Measurements from ENCODE around the gene PSMA4.

Gene PSMA4

GRCh38 chr15:78561490-78561889 is 21.2 kb downstream of the PSMA4 start:
- TF ChIP-seq REST (IDR thresholded peaks at IDR 0.05; ENCODE audit: insufficient replicate concordance, low read depth) (no peak), POLR2AphosphoS5 (IDR thresholded peaks at IDR 0.05; ENCODE audit: low read depth) (no peak), CTCF (IDR thresholded peaks at IDR 0.05; ENCODE audit: insufficient read depth, low read length) (no peak), GABPA (IDR thresholded peaks at IDR 0.05; ENCODE audit: low read depth) (no peak)
- peaks cover 12% of the 10 kb centered on the region for H3K27me3 ChIP-seq (ENCODE audit: insufficient read depth, poor library complexity, severe bottlenecking)
- H3K4me3 ChIP-seq (replicated peaks; ENCODE audit: insufficient read depth, low read length) = no peak overlapping the region
- no peak for DNase-seq (ENCODE audit: low read depth in 1 of 2, low spot score in 1 of 2)
- H3K27ac ChIP-seq (replicated peaks) = no peak overlapping the region

- H3K27me3 ChIP-seq (ENCODE audit: insufficient read depth, poor library complexity, severe bottlenecking) = peaks cover 23% of the 10 kb centered on the region
- H3K27ac ChIP-seq (replicated peaks) = no peak overlapping the region
- H3K4me3 ChIP-seq (replicated peaks; ENCODE audit: insufficient read depth, low read length) = no peak overlapping the region
- no peak for TF ChIP-seq REST (IDR thresholded peaks at IDR 0.05; ENCODE audit: insufficient replicate concordance, low read depth)
- TF ChIP-seq POLR2AphosphoS5 (IDR thresholded peaks at IDR 0.05; ENCODE audit: low read depth) = no peak
- no peak for TF ChIP-seq CTCF (IDR thresholded peaks at IDR 0.05; ENCODE audit: insufficient read depth, low read length)
- no peak for TF ChIP-seq SPI1 (IDR thresholded peaks at IDR 0.05; ENCODE audit: borderline replicate concordance, low read depth)
- DNase-seq (ENCODE audit: low read depth in 1 of 2, low spot score in 1 of 2) = no peak
These were observed 22.8 kb downstream of the PSMA4 start for GRCh38 chr15:78563092-78563491.

GRCh38 chr15:78564743-78565096 is 24.5 kb downstream of the PSMA4 start:
- Histone ChIP-seq H3K27ac (replicated peaks) (no peak overlapping the region), H3K4me3 (replicated peaks; ENCODE audit: insufficient read depth, low read length) (peak overlapping the region; percentile 65), H3K27me3 (ENCODE audit: insufficient read depth, poor library complexity, severe bottlenecking) (peaks cover 23% of the 10 kb centered on the region)
- TF ChIP-seq POLR2AphosphoS5 (IDR thresholded peaks at IDR 0.05; ENCODE audit: low read depth) (no peak), GABPA (IDR thresholded peaks at IDR 0.05; ENCODE audit: low read depth) (no peak), SPI1 (IDR thresholded peaks at IDR 0.05; ENCODE audit: borderline replicate concordance, low read depth) (no peak), CTCF (IDR thresholded peaks at IDR 0.05; ENCODE audit: insufficient read depth, low read length) (no peak), REST (IDR thresholded peaks at IDR 0.05; ENCODE audit: insufficient replicate concordance, low read depth) (no peak)
- no peak for DNase-seq (ENCODE audit: low read depth in 1 of 2, low spot score in 1 of 2)

Data from HL-60 (cell line).